Muscle of back (tissue), 11 donors: Measurements from ENCODE around the gene TRMT2A. TPM values are rescaled to one million over a fixed set of nuclear protein-coding genes. Genes with fewer than 3 reads are reported as not detected.

ENCODE experiments used
- DNase-seq, 3 donors: peaks; one replicate each; pipeline versions ENCODE4 v3.0.0 to v3.0.0-alpha.2; 2013
- polyA plus RNA-seq, 10 donors: library from polyadenylated mRNA; unstranded; fragments of 120-200 nt; gene quantifications; one replicate each; pipeline ENCODE4 v1.2.1, GENCODE V29; 2013; ENCODE audit not compliant: insufficient read length in 10 of 10

Gene TRMT2A
- polyA plus RNA-seq, 10 donors, result 24.8 to 50.8 (median 40.5) TPM

GRCh38 chr22:20123366-20124082 lies 6.5 kb upstream of the TRMT2A start:
- DNase-seq, result no peak

- DNase-seq, result no peak
Measured at GRCh38 chr22:20121856-20122415, 4.9 kb upstream of the TRMT2A start.

- DNase-seq, result no peak
Measured at GRCh38 chr22:20118300-20119020, 1.4 kb upstream of the TRMT2A start.

- no peak for DNase-seq
Measured at GRCh38 chr22:20117633-20118299, 740 bp upstream of the TRMT2A start.

GRCh38 chr22:20116376-20116950 lies 563 bp downstream of the TRMT2A start:
- DNase-seq, result no peak

GRCh38 chr22:20115691-20116375 lies 1.2 kb downstream of the TRMT2A start, which contains the start of gene RANBP1:
RANBP1 (plus strand) TSS chr22:20116104; CDS start chr22:20116185, 81 bp downstream.
- DNase-seq, result peak in 2 of 3 donors; percentile 56

GRCh38 chr22:20114506-20115475 lies 2.2 kb downstream of the TRMT2A start:
- DNase-seq, result no peak

GRCh38 chr22:20113551-20114310 lies 3.3 kb downstream of the TRMT2A start:
- DNase-seq, result no peak

GRCh38 chr22:20112623-20113511 lies 4.2 kb downstream of the TRMT2A start:
- DNase-seq, result no peak

GRCh38 chr22:20111689-20112622 lies 5.1 kb downstream of the TRMT2A start:
- DNase-seq, result no peak

- DNase-seq, result no peak
Measured at GRCh38 chr22:20111045-20111688, 5.9 kb downstream of the TRMT2A start.

- no peak for DNase-seq
Measured at GRCh38 chr22:20110359-20110985, 6.6 kb downstream of the TRMT2A start.

- DNase-seq, result no peak
Measured at GRCh38 chr22:20109411-20110358, 7.3 kb downstream of the TRMT2A start.

- DNase-seq, result no peak
Measured at GRCh38 chr22:20108757-20109230, 8.2 kb downstream of the TRMT2A start.
